CD4-positive, alpha-beta T cell treated with Interleukin-10 for 1 hour (primary cell): ENCODE measurements around the gene ZKSCAN7.
"Not testable (repeated sequence)": the region's sequence is repeated elsewhere in the genome, so short reads cannot be mapped to it uniquely, and the experiment has no call there.

Experiments
- DNase-seq: peaks from one replicate; pipeline ENCODE4 v3.0.0-alpha.2; 2020

The ZKSCAN7 gene

GRCh38 chr3:44554626-44555592, at the start of gene ZKSCAN7:
Gene ZKSCAN7, plus strand, starts transcription at chr3:44555193. Its CDS starts 1,855 bp downstream, at chr3:44557048.
- peak; percentile 59 for DNase-seq

GRCh38 chr3:44506556-44506955, 48.4 kb upstream of the ZKSCAN7 start:
- DNase-seq: no peak

GRCh38 chr3:44506961-44507360, 48.0 kb upstream of the ZKSCAN7 start:
- no peak for DNase-seq

GRCh38 chr3:44509393-44509921, 45.5 kb upstream of the ZKSCAN7 start:
- DNase-seq: no peak

DNA sequence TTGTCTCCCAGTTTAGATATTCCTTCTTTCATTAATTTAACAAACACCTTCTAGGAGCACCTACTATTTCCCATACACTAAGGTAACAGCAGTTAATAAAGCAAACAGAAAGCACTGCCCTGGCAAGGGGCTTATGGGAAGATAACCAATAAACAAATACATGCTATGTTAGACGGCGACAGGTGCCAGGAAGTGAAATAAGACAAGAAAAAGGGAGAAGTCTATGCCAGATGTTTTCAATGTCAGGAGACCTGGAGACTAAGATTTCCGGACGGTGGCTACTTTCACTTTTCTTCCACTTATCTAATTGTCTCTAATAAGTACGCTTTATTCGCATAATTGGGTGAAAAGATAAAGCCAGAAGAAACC, 45.0 kb upstream of the ZKSCAN7 start:
- peak; percentile 27 for DNase-seq

DNA sequence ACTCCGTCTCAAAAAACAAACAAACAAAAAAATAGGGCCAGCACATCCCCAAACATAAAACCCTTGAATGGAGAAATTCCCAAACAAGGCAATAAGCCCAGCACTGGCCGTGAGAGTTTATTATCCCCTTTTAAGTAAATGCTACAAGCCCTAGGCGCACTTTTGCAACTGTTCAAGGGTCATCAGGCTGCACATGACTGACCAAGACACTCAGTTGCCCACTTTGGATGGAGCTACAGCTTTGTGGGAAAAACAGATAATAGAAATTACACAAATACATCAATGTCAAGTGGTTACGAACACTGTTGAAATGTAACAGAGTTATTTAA, 43.8 kb upstream of the ZKSCAN7 start:
- no peak for DNase-seq

- no peak for DNase-seq
These were observed 41.5 kb upstream of the ZKSCAN7 start for GRCh38 chr3:44513513-44513912.

- no peak for DNase-seq
These were observed 38.8 kb upstream of the ZKSCAN7 start for GRCh38 chr3:44516230-44516629.

DNA sequence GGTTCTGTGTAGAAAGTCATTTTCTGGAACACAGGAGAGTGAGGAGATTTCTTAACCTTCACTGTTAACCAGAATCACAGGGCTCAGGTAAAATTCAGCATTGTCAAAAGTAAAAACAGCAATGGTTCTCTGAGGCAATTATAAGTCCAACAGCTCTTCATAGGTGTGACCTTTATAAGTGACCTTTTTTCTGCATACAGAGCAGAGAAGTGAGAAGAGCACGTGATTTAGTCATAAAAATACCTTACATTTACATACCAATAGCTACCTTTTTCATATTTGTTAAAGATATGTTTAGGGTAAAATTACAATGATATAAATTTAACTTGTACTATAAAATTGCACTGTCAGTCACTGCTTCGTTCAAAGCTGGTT, 36.2 kb upstream of the ZKSCAN7 start:
- no peak for DNase-seq

GRCh38 chr3:44521721-44522120, 33.3 kb upstream of the ZKSCAN7 start:
- DNase-seq: no peak

GRCh38 chr3:44522494-44522933, 32.5 kb upstream of the ZKSCAN7 start:
- no peak for DNase-seq

DNA sequence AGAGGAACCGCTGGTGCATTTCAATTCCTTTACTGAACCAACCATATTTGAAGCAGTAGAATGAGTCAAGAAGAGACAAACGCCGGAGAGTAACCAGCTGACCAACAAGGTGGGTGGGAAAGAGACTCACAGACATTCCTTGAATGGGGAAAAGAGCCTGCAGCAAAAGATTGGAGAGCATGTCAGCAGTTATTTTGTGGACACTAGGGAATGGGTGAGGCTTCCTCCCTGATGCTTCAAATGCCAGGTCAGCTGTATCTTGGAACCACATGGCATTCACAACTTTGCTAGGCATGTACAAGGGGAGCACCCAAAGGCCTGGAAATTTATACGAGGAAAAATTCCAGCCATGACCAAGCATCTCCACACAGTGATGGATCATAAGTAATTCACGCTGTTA, 29.9 kb upstream of the ZKSCAN7 start:
- no peak for DNase-seq

DNA sequence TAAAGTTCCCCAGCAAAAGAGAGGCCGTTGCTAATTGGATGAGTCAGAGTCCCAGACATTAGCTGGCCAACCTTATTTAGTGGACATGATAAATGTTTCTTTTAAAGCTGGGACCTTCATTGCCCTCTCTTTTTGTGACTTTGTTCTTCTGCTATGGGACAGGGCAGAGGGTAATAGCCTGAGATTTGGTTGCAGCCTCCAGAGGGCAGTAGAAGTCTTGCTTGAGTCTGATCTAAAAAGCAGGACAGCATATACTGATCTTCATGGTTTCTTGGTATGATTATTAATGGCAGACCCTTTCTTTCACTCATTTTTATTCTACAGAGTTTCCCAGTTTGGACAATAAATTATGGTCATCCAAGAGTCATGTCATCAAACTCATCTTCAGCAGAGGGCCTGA, 25.1 kb upstream of the ZKSCAN7 start:
- DNase-seq: peak; percentile 18

GRCh38 chr3:44530911-44531310, 24.1 kb upstream of the ZKSCAN7 start:
- no peak for DNase-seq

GRCh38 chr3:44534659-44535058, 20.3 kb upstream of the ZKSCAN7 start:
- not testable (repeated sequence) for DNase-seq

- no peak for DNase-seq
These were observed 19.6 kb upstream of the ZKSCAN7 start for GRCh38 chr3:44535364-44535763.

GRCh38 chr3:44544811-44545210, 10.2 kb upstream of the ZKSCAN7 start:
- DNase-seq: not testable (repeated sequence)

- no peak for DNase-seq
These were observed 730 bp downstream of the ZKSCAN7 start for GRCh38 chr3:44555723-44556122.

DNA sequence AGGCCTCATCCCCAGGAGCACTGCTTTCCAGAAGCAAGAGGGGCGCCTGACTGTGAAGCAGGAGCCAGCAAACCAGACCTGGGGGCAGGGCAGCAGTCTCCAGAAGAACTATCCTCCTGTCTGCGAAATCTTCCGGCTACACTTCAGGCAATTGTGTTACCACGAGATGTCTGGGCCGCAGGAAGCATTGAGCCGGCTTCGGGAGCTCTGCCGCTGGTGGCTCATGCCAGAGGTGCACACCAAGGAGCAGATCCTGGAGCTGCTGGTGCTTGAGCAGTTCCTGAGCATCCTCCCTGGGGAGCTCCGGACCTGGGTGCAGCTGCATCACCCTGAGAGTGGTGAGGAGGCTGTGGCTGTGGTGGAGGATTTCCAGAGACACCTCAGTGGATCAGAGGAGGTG, 2.1 kb downstream of the ZKSCAN7 start:
- no peak for DNase-seq

- no peak for DNase-seq
These were observed 6.1 kb downstream of the ZKSCAN7 start for GRCh38 chr3:44561076-44561475.

GRCh38 chr3:44562147-44562546, 7.2 kb downstream of the ZKSCAN7 start:
- DNase-seq: no peak

- no peak for DNase-seq
These were observed 13.6 kb downstream of the ZKSCAN7 start for GRCh38 chr3:44568561-44568960.

DNA sequence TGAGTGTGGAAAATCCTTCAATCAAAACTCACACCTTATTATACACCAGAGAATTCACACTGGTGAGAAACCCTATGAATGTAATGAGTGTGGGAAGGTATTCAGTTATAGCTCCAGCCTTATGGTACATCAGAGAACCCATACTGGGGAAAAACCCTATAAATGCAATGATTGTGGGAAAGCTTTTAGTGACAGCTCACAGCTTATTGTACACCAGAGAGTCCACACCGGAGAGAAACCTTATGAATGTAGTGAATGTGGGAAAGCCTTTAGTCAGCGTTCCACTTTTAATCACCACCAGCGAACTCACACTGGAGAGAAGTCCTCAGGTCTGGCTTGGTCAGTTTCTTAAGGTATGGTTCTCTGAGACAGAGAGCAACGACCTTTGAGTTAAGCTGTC, 16.0 kb downstream of the ZKSCAN7 start:
- DNase-seq: no peak

GRCh38 chr3:44576613-44577012, 21.6 kb downstream of the ZKSCAN7 start:
- DNase-seq: no peak
